DMS153 (cell line): ENCODE results near the gene UBE2J1.
A peak's percentile ranks its signal among the peaks of the same experiment; 100 is the strongest.

ENCODE experiments used
- DNase-seq: peaks from one replicate; lab custom pipeline; 2025; lab: John Stamatoyannopoulos, UW

The UBE2J1 gene

GRCh38 chr6:89364586-89364985 is 12.1 kb upstream of the UBE2J1 start:
- DNase-seq: no peak

DNA sequence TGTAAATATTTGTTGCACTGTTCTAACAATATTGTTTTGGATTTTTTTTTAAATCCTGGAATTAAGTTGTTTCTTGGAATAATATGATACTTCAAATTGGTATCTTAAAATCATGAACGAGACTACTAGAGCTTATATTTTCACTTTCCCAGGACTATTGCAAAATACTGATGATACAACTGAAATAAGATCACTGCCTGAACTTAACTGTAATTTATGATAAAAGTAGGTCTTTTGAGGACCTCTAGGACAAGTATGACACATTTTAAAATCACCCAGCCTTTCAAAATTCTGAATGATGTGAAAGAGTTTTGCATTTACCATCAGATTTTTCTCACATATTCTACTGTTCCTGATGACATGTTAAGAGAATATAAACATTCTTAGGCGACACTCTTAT is 8.6 kb upstream of the UBE2J1 start:
- no peak for DNase-seq

GRCh38 chr6:89360415-89360999 is 8.0 kb upstream of the UBE2J1 start:
- no peak for DNase-seq

GRCh38 chr6:89359561-89359960 is 7.0 kb upstream of the UBE2J1 start:
- no peak for DNase-seq

GRCh38 chr6:89357390-89357789 is 4.9 kb upstream of the UBE2J1 start:
- no peak for DNase-seq

DNA sequence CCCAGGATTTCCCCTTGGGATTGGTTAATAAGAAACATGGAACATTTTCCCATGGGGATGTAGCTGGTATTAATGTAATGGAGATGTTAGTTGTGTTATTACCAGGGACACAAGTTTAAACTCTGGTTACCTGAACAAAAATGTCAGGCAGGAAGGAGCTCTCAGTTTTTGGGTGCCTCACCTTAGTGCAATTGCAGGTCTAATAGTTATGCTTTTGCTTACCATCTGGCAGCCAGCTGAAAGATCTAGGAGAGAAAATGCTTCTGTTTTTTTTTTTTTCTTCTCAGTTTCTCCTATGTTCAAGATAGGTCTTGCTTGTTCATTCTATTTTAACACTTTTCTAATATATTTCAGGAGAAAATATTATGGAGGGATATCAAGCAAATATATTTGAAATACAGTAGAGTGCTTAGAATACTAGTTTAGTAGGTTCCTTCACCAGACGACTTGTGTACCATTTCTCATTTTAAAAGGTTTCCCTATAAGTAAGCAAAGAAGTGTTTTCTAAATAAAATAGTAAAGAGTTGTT is 4.2 kb upstream of the UBE2J1 start:
- no peak for DNase-seq

DNA sequence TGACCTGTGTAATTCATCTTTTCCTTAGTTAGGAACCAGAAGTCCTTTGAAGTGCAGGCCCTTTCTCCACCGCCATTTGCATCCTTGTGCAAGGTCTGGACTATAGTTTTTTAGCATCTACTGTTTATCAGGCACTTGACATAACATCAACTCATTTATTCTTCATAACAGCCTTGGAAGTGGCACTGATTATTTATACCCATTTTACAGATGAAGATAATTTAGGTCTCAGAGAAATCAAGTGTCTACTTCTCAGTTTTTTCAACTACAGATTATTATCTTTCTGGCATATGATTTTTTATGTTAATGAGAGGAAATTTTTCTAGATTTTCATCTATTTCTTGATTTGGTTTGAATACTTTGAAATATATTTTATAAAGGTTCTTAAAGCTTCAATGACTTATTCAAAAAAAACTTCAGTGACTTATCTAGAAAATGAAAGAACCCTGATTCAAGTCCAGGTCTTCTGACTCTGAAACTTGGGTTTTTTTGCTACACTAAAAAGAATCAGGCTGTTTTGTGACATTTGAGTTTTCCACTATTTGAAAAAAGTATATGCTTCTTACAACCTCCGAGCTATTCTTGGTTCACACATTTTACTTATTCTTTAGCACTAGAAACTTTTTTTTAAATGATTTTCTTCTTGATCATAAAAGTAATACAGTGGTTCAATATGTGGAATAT is 3.1 kb upstream of the UBE2J1 start:
- no peak for DNase-seq

DNA sequence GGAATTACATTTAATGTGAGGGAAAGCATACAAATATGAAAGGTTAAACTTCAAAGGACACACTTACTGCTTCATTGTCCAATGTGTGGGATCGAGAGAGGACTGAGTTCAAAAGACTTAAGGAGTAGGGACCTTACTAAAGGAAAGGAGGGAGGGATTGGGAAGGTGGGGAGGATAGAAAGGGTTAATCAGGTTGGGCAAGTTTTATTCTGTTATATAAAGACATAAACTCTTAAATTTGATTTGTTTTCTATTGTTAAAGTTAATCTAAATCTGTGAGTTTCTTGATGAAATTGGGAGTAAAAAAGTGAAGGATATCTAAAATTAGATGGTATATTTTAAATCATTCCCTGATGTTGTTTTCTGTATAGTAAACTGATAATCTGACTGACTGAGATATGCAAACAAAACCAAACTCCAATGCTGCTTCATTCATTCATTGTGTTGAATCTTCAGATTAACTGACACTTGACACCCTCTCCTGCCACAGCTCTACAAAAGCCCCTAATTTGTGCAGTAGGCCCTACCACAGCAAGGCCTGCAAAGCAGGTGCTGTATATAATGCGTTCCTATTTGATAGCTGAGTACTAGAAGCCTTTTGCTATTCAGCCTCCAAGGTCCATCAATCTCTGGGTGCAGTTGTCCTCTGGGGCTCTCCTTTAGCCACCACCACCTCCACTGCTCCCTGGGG is 1.3 kb upstream of the UBE2J1 start:
- DNase-seq: peak; percentile 77

DNA sequence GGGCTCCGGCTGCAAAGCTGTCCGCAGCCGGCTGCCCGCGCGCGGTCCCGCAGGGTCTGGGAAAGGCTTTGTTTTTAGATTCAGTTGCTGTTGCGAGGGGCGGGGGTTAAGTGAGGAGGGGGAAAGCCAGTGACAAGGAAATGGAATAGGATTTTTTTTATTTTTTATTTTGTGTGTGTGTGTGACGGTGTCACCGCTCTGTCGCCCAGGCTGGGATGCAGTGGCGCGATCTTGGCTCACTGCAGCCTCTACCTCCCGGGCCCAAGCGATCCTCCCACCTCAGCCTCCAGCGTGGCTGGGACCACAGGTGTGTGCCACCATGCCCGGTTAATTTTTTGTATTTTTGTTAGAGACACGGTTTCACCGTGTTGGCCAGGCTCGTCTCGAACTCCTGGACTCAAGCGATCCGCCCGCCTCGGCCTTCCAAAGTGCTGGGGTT is 615 bp upstream of the UBE2J1 start:
- DNase-seq: no peak

DNA sequence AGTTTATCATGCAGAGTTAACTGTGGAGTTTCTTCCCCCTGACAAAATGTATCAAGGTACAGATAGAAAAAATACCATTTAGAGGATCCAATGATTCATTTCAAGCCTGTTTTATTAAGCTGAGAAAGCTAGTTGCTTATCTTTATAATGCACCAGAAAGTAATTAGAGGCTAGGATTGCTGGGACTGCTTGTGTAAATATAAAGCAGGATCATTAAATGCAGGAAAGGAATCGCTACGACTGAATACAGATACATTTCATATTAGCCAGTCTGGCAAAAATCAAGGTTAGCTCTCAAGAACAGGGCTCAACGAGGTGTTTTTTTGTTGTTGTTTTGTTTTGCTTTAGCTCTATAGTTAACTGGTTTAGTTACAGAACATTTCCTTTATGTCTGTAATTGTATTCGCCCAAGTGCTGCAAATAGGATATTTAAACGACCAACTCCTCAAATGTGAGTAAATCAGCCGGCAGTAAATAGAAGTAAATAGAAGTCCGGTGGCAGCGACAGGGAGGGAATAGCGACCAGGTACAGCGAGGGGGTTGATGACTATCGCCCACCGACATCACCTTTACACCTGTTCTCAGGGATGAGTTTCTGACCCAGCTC is 748 bp downstream of the UBE2J1 start:
- DNase-seq: peak; percentile 30

DNA sequence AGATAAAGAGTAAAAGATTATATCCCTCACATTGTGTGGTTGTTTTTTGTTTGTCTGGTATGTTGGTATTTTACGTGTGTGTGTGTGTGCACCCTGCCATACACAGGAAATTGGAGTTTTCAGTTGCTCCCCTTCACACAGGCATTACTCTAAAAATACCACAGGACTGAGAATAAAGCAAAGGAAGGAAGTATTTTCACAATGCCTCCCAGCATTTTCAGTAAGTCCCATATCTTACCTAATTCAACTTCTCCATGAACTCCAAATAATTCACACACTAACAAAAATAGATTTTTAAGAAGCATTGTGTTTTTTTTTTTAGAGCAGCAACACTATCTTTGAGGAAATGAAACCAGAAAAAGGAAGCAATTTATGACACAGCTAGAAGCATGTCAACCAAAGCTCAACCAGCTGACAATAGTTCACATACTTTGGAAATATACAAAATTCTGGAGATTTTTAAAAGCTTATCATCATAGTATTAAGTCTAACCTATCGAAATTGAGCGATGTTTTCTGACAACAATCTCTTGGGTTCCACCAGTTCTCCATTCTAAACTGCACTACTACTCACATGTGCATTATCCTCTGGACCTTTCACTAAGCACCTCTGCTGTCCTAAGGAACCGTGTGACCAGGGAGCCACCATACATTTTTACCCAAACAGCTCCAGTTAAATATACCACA is 2.1 kb downstream of the UBE2J1 start:
- DNase-seq: no peak

GRCh38 chr6:89348372-89348771 is 4.2 kb downstream of the UBE2J1 start:
- DNase-seq: no peak

DNA sequence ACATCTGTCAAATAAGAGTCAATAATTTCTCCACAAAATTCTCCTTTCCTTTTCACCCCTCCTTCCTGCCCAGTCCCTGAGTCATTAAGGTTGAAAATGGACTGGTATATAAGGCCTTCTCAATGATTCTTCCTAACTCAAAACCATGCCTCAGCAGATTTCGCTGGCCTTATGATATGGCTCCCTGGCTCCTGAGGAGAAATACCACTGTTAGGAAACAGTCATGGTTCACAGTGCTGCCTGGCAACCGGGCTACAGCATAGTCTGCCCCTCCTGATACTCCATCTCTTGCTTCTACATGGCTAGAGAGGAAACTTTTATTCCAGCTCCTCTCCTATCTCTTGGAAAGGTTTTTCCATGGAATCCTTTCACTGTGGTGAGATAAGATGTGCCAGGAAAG is 4.7 kb downstream of the UBE2J1 start:
- no peak for DNase-seq

DNA sequence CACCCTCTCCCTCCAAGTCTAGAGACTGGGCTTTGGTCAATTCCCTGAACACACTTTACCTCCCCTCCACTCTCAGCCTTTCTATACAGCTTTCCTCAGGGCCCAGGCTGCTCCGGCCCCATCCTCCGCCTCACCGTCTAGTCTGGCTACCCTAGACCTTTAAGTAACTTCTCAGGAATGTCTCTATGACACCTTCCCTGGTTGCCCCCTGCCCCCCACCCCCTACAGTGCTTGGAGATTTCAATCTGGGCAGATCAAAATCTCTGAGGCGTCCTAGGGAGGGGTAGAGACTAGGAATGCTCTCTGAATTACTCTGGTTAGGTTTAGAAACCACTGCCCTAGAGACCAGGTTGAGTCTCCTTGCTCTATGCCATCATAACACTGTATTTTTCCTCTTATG is 6.1 kb downstream of the UBE2J1 start:
- DNase-seq: no peak

GRCh38 chr6:89339565-89339964 is 13.0 kb downstream of the UBE2J1 start:
- DNase-seq: no peak

- DNase-seq: no peak
Measured at GRCh38 chr6:89335164-89335563, 17.4 kb downstream of the UBE2J1 start.

- DNase-seq: no peak
Measured at GRCh38 chr6:89330910-89331309, 21.6 kb downstream of the UBE2J1 start.

DNA sequence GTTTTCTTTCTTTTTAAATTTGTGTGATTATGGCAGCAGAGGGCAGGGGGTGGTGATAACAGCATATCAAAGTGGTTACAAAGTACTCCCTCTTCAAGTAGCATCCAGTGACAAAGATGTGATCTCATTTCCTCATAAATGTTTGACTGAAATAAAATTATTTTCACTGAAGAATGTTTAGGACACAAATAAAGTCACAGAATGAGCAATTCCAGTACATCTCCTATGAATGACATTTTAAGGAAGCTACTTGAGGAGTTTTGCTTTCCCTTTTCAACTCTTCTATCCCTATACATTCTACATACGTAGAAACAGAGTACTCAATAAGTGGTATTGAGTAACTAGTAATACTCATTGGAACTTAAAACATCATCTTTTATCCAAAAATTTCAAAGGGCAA is 23.5 kb downstream of the UBE2J1 start:
- DNase-seq: no peak

- no peak for DNase-seq
Measured at GRCh38 chr6:89324304-89324703, 28.2 kb downstream of the UBE2J1 start.

DNA sequence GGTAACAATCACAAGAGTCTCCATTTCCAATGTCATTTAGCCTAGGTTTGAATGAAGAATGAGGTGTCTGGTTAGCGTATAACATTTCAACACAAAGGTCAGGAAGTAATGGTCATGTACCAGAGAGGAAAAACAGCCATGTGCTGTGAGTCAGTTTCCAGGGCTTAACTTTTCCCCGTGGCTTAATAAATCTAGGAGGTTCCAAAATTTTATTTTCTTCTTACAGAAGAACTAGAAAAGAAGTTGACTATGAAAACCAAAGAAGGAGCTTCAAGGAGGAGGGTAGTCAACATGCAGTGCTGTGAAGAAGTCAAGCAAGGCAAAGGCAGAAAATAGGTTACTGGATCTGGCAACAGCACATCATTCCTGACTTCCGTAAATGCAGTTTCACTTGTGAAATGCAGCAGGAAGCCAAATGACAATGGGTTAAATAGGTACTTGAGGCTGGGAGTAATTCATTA is 29.0 kb downstream of the UBE2J1 start:
- DNase-seq: peak; percentile 47

DNA sequence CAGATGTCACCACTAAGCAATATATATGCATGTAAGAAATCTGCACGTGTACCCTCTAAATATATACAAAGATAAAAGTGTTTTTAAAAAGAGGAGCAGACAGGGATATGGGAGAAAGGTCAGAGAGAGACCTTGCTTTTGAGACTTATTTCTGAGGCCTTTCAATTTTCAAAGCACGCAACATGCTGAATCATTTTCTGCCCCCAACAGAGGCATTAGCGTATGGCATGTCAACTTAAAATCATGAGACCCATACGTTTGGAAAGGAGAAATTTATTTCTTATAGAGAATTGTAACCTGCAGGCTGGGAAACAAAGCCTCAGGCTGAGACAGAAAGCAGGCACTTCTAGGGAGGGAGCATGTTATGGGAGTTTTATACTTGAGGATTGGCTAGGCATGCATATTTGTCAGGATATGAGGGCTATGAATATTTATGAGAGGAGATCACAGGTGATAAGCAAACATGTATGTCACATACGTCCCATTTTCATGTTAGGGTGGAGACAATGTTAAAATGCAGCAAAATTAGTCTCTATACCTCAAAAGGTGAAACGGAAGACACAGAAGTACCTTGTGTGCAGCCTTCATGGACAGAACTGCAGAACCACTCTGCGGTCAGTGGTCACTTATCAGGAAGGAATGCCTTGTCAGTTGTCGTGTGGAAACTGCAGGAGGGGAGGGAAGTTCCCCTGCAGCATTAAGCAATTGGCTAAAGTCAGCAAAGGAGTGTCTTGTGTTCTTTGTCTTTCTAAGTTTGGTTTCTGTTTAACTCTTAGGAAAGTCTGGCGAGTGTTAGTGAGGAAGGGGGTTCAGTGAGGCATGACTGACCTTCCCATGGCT is 31.2 kb downstream of the UBE2J1 start:
- DNase-seq: no peak
